Measurements from ENCODE around the gene ZSWIM5.
"Not testable (repeated sequence)": the region's sequence is repeated elsewhere in the genome, so short reads cannot be mapped to it uniquely, and the experiment has no call there.

Gene ZSWIM5

DNA sequence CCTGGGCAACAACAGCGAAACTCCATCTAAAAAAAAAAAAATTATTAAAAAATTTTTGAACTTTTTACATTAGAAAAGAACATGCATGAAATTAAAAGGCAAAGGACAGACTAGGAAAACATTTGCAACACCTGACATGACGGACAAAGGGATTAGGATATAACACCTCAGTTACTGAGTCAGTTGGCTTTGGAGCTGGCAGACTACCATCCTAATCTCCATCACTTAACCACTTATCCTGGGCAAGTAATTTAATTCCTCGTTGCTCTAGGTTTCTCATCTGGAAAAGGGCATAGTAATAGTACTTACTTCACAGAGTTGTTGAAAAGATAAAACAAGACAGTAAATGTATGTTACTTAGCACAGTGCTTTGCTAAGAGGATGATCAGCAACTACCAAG is 207.2 kb downstream of the ZSWIM5 start:
- DNase-seq: no peak

DNA sequence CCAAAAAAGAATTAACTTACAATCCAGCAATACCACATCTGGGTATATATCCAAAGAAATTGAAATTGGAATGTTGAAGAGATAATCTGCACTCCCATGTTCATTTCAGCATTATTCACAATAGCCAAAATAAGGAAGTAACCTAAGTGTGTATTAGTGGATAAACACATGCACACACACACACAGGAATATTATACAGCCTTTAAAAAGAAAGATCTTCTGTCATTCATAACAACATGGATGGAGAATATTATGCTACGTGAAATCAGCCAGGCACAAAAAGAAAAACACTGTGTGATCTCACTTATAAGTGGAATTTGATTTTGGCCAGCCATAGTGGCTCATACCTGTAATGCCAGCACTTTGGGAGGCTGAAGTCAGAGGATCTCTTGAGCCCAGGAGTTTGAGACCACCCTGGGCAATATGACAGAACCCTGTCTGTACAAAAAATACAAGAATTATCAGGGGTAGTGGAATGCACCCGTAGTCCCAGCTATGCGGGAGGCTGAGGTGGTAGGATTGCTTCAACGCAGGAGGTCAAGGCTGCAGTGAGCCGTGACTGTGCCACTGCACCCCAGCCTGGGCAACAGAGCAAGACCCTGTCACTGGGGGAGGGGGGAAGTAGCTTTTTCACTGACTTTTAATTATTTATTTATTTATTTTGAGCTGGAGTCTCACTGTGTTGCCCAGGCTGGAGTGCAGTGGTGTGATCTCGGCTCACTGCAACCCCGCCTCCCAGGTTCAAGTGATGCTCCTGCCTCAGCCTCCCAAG is 210.8 kb downstream of the ZSWIM5 start:
- no peak for DNase-seq

GRCh38 chr1:44994309-44994898 is 212.0 kb downstream of the ZSWIM5 start:
- DNase-seq: no peak

GRCh38 chr1:44988531-44989156 is 217.8 kb downstream of the ZSWIM5 start:
- no peak for DNase-seq

GRCh38 chr1:44985747-44986359 is 220.6 kb downstream of the ZSWIM5 start:
- no peak for DNase-seq

DNA sequence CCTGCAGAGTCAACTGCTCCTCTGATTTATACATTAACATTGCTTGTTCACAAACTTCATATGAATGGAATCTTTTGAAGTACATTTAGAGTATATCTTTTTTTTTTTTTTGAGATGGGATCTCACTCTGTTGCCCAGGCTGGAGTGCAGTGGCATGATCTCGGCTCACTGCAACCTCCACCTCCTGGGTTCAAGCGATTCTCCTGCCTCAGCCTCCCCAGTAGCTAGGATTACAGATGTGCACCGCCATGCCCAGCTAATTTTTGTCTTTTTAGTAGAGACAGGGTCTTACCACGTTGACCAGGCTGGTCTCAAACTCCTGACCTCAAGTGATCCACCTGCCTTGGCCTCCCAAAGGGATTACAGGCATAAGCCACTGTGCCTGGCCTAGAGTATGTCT is 229.0 kb downstream of the ZSWIM5 start:
- DNase-seq: not testable (repeated sequence)

- no peak for DNase-seq
These were observed 230.2 kb downstream of the ZSWIM5 start for GRCh38 chr1:44976252-44976651.

- DNase-seq: no peak
These were observed 232.8 kb downstream of the ZSWIM5 start for GRCh38 chr1:44973645-44974044.

GRCh38 chr1:44970317-44970716 is 236.1 kb downstream of the ZSWIM5 start:
- DNase-seq: no peak
